Esophagus (tissue), 2 donors: Measurements from ENCODE around the gene FAM174B. TPM values are rescaled to one million over a fixed set of nuclear protein-coding genes. Genes with fewer than 3 reads are reported as not detected.

Source experiments
- H3K27ac ChIP-seq, 2 donors: one replicate each; pipeline ENCODE4 v1.5.1; 2013; ENCODE audit warnings: low read depth in 2 of 2, mild to moderate bottlenecking in 2 of 2, inconsistent platforms in 1 of 2, low read length in 1 of 2, moderate library complexity in 1 of 2
- H3K27me3 ChIP-seq, 2 donors: one replicate each; pipeline ENCODE4 v1.6.1; 2013; ENCODE audit warnings: low read length in 2 of 2, control low read depth in 1 of 2, mild to moderate bottlenecking in 1 of 2; ENCODE audit not compliant: insufficient read depth in 2 of 2, control insufficient read depth in 1 of 2
- H3K36me3 ChIP-seq, 2 donors: one replicate each; pipeline ENCODE4 v1.6.1; 2013; ENCODE audit warnings: low read length in 1 of 2; ENCODE audit not compliant: control insufficient read depth in 2 of 2, insufficient read depth in 2 of 2
- H3K4me1 ChIP-seq, 2 donors: one replicate each; pipeline ENCODE4 v1.6.1; 2013; ENCODE audit warnings: low read length in 1 of 2; ENCODE audit not compliant: control insufficient read depth in 2 of 2, insufficient read depth in 2 of 2
- H3K4me3 ChIP-seq, 2 donors: one replicate each; pipeline ENCODE4 v1.5.1; 2013; ENCODE audit warnings: low read length in 2 of 2, mild to moderate bottlenecking in 2 of 2, low read depth in 1 of 2, moderate library complexity in 1 of 2
- H3K9me3 ChIP-seq, 2 donors: one replicate each; pipeline ENCODE4 v1.6.1; 2013; ENCODE audit warnings: mild to moderate bottlenecking in 2 of 2, low read depth in 1 of 2, low read length in 1 of 2, moderate library complexity in 1 of 2; ENCODE audit not compliant: control insufficient read depth in 2 of 2, insufficient read depth in 1 of 2
- WGBS, 2 donors: extraction: QIAGEN DNeasy Blood & Tissue Kit; methylation state at CpG; one replicate each; pipeline ENCODE4 v1.1.7; 2013; 5-methylcytosine and 5-hydroxymethylcytosine counted together
- polyA plus RNA-seq, 2 donors: library from polyadenylated mRNA; stranded (reverse); fragments of 200-250 nt; gene quantifications; one replicate each; pipeline ENCODE4 v1.2.3, GENCODE V29; 2013
- donor health status: healthy with polysubstance abuse.
- donor health status: Bipolar disorder and iron deficiency.

FAM174B gene
- polyA plus RNA-seq, 2 donors, result 3.7 to 7.3 TPM

- no peak overlapping the region for H3K27ac ChIP-seq
- 69 to 70% methylated on average over 4 of the region's 4 CpGs for WGBS, 2 donors
- H3K36me3 ChIP-seq, result no peaks in the 10 kb centered on the region
- no peaks in the 10 kb centered on the region for H3K9me3 ChIP-seq
- no peaks in the 10 kb centered on the region for H3K27me3 ChIP-seq
- no peaks in the 10 kb centered on the region for H3K4me1 ChIP-seq
- no peak overlapping the region for H3K4me3 ChIP-seq
Measured at GRCh38 chr15:92677999-92678398, 22.4 kb upstream of the FAM174B start.

- Histone ChIP-seq H3K36me3 (no peaks in the 10 kb centered on the region), H3K4me3 (no peak overlapping the region), H3K9me3 (no peaks in the 10 kb centered on the region), H3K27ac (no peak overlapping the region), H3K27me3 (no peaks in the 10 kb centered on the region), H3K4me1 (no peaks in the 10 kb centered on the region)
- WGBS, 2 donors, result 94 to 98% methylated on average over 2 of the region's 2 CpGs
Measured at GRCh38 chr15:92676561-92676960, 21.0 kb upstream of the FAM174B start.

GRCh38 chr15:92675485-92675884 is 19.9 kb upstream of the FAM174B start:
- no peak overlapping the region for H3K4me3 ChIP-seq
- WGBS, 2 donors, result 89 to 94% methylated on average over 4 of the region's 4 CpGs
- no peaks in the 10 kb centered on the region for H3K27me3 ChIP-seq
- no peaks in the 10 kb centered on the region for H3K9me3 ChIP-seq
- no peaks in the 10 kb centered on the region for H3K4me1 ChIP-seq
- H3K36me3 ChIP-seq, result no peaks in the 10 kb centered on the region
- no peak overlapping the region for H3K27ac ChIP-seq

- H3K4me1 ChIP-seq, result no peaks in the 10 kb centered on the region
- no peaks in the 10 kb centered on the region for H3K9me3 ChIP-seq
- no peaks in the 10 kb centered on the region for H3K27me3 ChIP-seq
- WGBS, 2 donors, result 94 to 95% methylated on average over 6 of the region's 6 CpGs
- H3K36me3 ChIP-seq, result no peaks in the 10 kb centered on the region
- no peak overlapping the region for H3K27ac ChIP-seq
- no peak overlapping the region for H3K4me3 ChIP-seq
Measured at GRCh38 chr15:92674347-92674746, 18.8 kb upstream of the FAM174B start.

GRCh38 chr15:92672102-92672501 is 16.5 kb upstream of the FAM174B start:
- no peak overlapping the region for H3K27ac ChIP-seq
- no peaks in the 10 kb centered on the region for H3K36me3 ChIP-seq
- peaks cover 0 to 3% of the 10 kb centered on the region in 2 donors for H3K4me1 ChIP-seq
- H3K9me3 ChIP-seq, result no peaks in the 10 kb centered on the region
- H3K4me3 ChIP-seq, result no peak overlapping the region
- 72 to 76% methylated on average over 6 of the region's 6 CpGs for WGBS, 2 donors
- H3K27me3 ChIP-seq, result no peaks in the 10 kb centered on the region

GRCh38 chr15:92671406-92671805 is 15.8 kb upstream of the FAM174B start:
- H3K36me3 ChIP-seq, result no peaks in the 10 kb centered on the region
- H3K4me3 ChIP-seq, result no peak overlapping the region
- peaks cover 0 to 3% of the 10 kb centered on the region in 2 donors for H3K4me1 ChIP-seq
- no peak overlapping the region for H3K27ac ChIP-seq
- 89 to 90% methylated on average over 3 of the region's 3 CpGs for WGBS, 2 donors
- no peaks in the 10 kb centered on the region for H3K9me3 ChIP-seq
- H3K27me3 ChIP-seq, result no peaks in the 10 kb centered on the region

GRCh38 chr15:92670621-92671020 is 15.0 kb upstream of the FAM174B start:
- H3K36me3 ChIP-seq, result no peaks in the 10 kb centered on the region
- no peak overlapping the region for H3K4me3 ChIP-seq
- 53 to 69% methylated on average over 2 of the region's 2 CpGs for WGBS, 2 donors
- H3K27ac ChIP-seq, result no peak overlapping the region
- no peaks in the 10 kb centered on the region for H3K9me3 ChIP-seq
- peaks cover 0 to 3% of the 10 kb centered on the region in 2 donors for H3K4me1 ChIP-seq
- no peaks in the 10 kb centered on the region for H3K27me3 ChIP-seq

- WGBS, 2 donors, result 69 to 78% methylated on average over 2 of the region's 2 CpGs
Measured at GRCh38 chr15:92669432-92669831, 13.9 kb upstream of the FAM174B start.

GRCh38 chr15:92668620-92669019 is 13.0 kb upstream of the FAM174B start:
- Histone ChIP-seq H3K9me3 (no peaks in the 10 kb centered on the region), H3K27ac (no peak overlapping the region), H3K4me3 (no peak overlapping the region), H3K27me3 (no peaks in the 10 kb centered on the region), H3K36me3 (no peaks in the 10 kb centered on the region), H3K4me1 (peaks cover 0 to 3% of the 10 kb centered on the region in 2 donors)
- 82 to 84% methylated on average over 3 of the region's 3 CpGs for WGBS, 2 donors

More at GRCh38 chr15:92669432-92669831, 13.9 kb upstream of the FAM174B start:
- Histone ChIP-seq H3K27ac (no peak overlapping the region), H3K4me3 (no peak overlapping the region), H3K9me3 (no peaks in the 10 kb centered on the region), H3K27me3 (no peaks in the 10 kb centered on the region), H3K36me3 (no peaks in the 10 kb centered on the region), H3K4me1 (peaks cover 0 to 3% of the 10 kb centered on the region in 2 donors)

- Histone ChIP-seq H3K36me3 (no peaks in the 10 kb centered on the region), H3K27ac (peak overlapping the region in 1 of 2 donors; percentile 2), H3K9me3 (no peaks in the 10 kb centered on the region), H3K27me3 (no peaks in the 10 kb centered on the region), H3K4me1 (peaks cover 0 to 3% of the 10 kb centered on the region in 2 donors), H3K4me3 (no peak overlapping the region)
- 58 to 64% methylated on average over 5 to 6 of the region's 6 CpGs for WGBS, 2 donors
Measured at GRCh38 chr15:92667970-92668485, 12.5 kb upstream of the FAM174B start.
